ENCODE results near the gene CC2D2A.

GRCh38 chr4:15500701-15501100, 31.0 kb downstream of the CC2D2A start:
- TF ChIP-seq CTCF (conservative IDR thresholded peaks at IDR 0.05; ENCODE audit: low read depth, low read length): no peak
- no peak for TF ChIP-seq EZH2 (IDR thresholded peaks at IDR 0.05; ENCODE audit: borderline replicate concordance, low read depth, low read length, poor library complexity, severe bottlenecking)
